SK-N-SH (cell line): Measurements from ENCODE around the gene IFNAR1.

Experiments used
- EP300 ChIP-seq, 2 experiments: IDR thresholded peaks; 2 replicates each; pipeline versions ENCODE4 v1.4.0 to v1.6.1; 2012; ENCODE audit warnings: borderline replicate concordance in 1 of 2, low read depth in 1 of 2, low read length in 1 of 2
- EZH2phosphoT487 ChIP-seq: fragments of 200-600 bp; sonication (generic); IDR thresholded peaks from 2 replicates; pipeline ENCODE4 v1.6.1; 2017; ENCODE audit warnings: low read depth, mixed run types, mild to moderate bottlenecking, antibody characterized with exemption, moderate library complexity, borderline replicate concordance
- POLR2AphosphoS5 ChIP-seq: IDR thresholded peaks from 2 replicates; pipeline ENCODE4 v1.6.1; 2012; ENCODE audit warnings: low read depth, low read length
- RAD21 ChIP-seq: IDR thresholded peaks from 2 replicates; pipeline ENCODE4 v1.6.1; 2012; ENCODE audit warnings: mild to moderate bottlenecking, low read length
- REST ChIP-seq: IDR thresholded peaks from 2 replicates; pipeline ENCODE4 v1.6.1; 2012; ENCODE audit warnings: mild to moderate bottlenecking, low read depth, low read length, moderate library complexity
- RFX5 ChIP-seq: IDR thresholded peaks from 2 replicates; pipeline ENCODE4 v1.6.1; 2012; ENCODE audit warnings: mild to moderate bottlenecking, improper control_type of control experiment, low read length
- SIN3A ChIP-seq: IDR thresholded peaks from 2 replicates; pipeline ENCODE4 v1.6.1; 2012; ENCODE audit warnings: low read depth, mild to moderate bottlenecking, low read length, moderate library complexity, borderline replicate concordance
- TAF1 ChIP-seq: IDR thresholded peaks from 2 replicates; pipeline ENCODE4 v1.6.1; 2012; ENCODE audit warnings: low read depth, mild to moderate bottlenecking, low read length, moderate library complexity, borderline replicate concordance
- TEAD4 ChIP-seq: IDR thresholded peaks from 2 replicates; pipeline ENCODE4 v1.4.0; 2012; ENCODE audit warnings: mild to moderate bottlenecking, borderline replicate concordance; ENCODE audit not compliant: insufficient read depth
- YY1 ChIP-seq: IDR thresholded peaks from 2 replicates; pipeline ENCODE4 v1.4.0; 2012; ENCODE audit warnings: low read depth, mild to moderate bottlenecking
- TF ChIP-seq, protein P1 (sequence below): fragments of 200-600 bp; sonication (generic); IDR thresholded peaks from 2 replicates; pipeline ENCODE4 v1.6.1; 2017; ENCODE audit warnings: antibody characterized with exemption, mild to moderate bottlenecking, moderate library complexity
- TF ChIP-seq, protein P2 (sequence below): IDR thresholded peaks from 2 replicates; pipeline ENCODE4 v1.4.0; 2012; ENCODE audit warnings: low read depth, borderline replicate concordance
- TF ChIP-seq, protein P3 (sequence below): fragments of 150-350 bp; IDR thresholded peaks from 2 replicates; pipeline ENCODE4 v1.6.1; 2017; ENCODE audit warnings: antibody characterized with exemption, low read length, low read depth, borderline replicate concordance

GRCh38 chr21:33373451-33373850 is 48.7 kb downstream of the IFNAR1 start:
- TF ChIP-seq EP300 (IDR thresholded peaks at IDR 0.05; ENCODE audit: borderline replicate concordance in 1 of 2, low read depth in 1 of 2, low read length in 1 of 2) (no peak), EZH2phosphoT487 (no peak), YY1 (no peak), POLR2AphosphoS5 (no peak), RFX5 (no peak), SIN3A (no peak), TAF1 (no peak), REST (no peak), TEAD4 (no peak), RAD21 (no peak)
- TF ChIP-seq, protein P1, sequence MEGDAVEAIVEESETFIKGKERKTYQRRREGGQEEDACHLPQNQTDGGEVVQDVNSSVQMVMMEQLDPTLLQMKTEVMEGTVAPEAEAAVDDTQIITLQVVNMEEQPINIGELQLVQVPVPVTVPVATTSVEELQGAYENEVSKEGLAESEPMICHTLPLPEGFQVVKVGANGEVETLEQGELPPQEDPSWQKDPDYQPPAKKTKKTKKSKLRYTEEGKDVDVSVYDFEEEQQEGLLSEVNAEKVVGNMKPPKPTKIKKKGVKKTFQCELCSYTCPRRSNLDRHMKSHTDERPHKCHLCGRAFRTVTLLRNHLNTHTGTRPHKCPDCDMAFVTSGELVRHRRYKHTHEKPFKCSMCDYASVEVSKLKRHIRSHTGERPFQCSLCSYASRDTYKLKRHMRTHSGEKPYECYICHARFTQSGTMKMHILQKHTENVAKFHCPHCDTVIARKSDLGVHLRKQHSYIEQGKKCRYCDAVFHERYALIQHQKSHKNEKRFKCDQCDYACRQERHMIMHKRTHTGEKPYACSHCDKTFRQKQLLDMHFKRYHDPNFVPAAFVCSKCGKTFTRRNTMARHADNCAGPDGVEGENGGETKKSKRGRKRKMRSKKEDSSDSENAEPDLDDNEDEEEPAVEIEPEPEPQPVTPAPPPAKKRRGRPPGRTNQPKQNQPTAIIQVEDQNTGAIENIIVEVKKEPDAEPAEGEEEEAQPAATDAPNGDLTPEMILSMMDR, result no peak
- TF ChIP-seq, protein P2, sequence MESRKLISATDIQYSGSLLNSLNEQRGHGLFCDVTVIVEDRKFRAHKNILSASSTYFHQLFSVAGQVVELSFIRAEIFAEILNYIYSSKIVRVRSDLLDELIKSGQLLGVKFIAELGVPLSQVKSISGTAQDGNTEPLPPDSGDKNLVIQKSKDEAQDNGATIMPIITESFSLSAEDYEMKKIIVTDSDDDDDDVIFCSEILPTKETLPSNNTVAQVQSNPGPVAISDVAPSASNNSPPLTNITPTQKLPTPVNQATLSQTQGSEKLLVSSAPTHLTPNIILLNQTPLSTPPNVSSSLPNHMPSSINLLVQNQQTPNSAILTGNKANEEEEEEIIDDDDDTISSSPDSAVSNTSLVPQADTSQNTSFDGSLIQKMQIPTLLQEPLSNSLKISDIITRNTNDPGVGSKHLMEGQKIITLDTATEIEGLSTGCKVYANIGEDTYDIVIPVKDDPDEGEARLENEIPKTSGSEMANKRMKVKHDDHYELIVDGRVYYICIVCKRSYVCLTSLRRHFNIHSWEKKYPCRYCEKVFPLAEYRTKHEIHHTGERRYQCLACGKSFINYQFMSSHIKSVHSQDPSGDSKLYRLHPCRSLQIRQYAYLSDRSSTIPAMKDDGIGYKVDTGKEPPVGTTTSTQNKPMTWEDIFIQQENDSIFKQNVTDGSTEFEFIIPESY, result no peak
- TF ChIP-seq, protein P3, sequence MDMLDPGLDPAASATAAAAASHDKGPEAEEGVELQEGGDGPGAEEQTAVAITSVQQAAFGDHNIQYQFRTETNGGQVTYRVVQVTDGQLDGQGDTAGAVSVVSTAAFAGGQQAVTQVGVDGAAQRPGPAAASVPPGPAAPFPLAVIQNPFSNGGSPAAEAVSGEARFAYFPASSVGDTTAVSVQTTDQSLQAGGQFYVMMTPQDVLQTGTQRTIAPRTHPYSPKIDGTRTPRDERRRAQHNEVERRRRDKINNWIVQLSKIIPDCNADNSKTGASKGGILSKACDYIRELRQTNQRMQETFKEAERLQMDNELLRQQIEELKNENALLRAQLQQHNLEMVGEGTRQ, result no peak
